Endometrial microvascular endothelial cells (primary cell): Measurements from ENCODE around the gene HSPA12A. TPM values are rescaled to one million over a fixed set of nuclear protein-coding genes. Genes with fewer than 3 reads are reported as not detected.

Source experiments
- in situ Hi-C: cut with HindIII; loops from 2 replicates; pipeline ENCODE4 v1.10.0; 2017; ENCODE audit warnings: low sequenced_read_pairs, low pct_unique_long_range_greater_than_20kb; ENCODE audit errors: inconsistent ontology term
- total RNA-seq: library from RNA; depleted of rRNA; stranded (reverse); fragments of >200 nt; gene quantifications from one replicate; pipeline ENCODE4 v1.2.3, GENCODE V29; 2015; ENCODE audit errors: inconsistent ontology term

HSPA12A gene
- total RNA-seq, 1 donor from 2014 or later, result 0.28 TPM

- in situ Hi-C loops, result no loop called here
Measured at GRCh38 chr10:116621934-116622655, 120.3 kb downstream of the HSPA12A start.

GRCh38 chr10:116621476-116621875 is 120.9 kb downstream of the HSPA12A start:
- in situ Hi-C loops, result no loop called here

Other genes starting within 250 kb of the HSPA12A start
- not detected for gene PNLIP, start 196.6 kb downstream of the HSPA12A start, total RNA-seq
- not detected for gene PNLIPRP1, start 151.6 kb downstream of the HSPA12A start, total RNA-seq
- gene PNLIPRP2, start 121.6 kb downstream of the HSPA12A start, total RNA-seq, result not detected
- not detected for gene ENO4, start 106.9 kb upstream of the HSPA12A start, total RNA-seq